WI38 (cell line): ENCODE measurements around the gene STMND1.

Experiments
- H3K4me3 ChIP-seq: 2 replicates; pipeline ENCODE4 v1.5.1; 2011; ENCODE audit warnings: low read depth, mild to moderate bottlenecking, control low read depth, low read length
- CTCF ChIP-seq: IDR thresholded peaks from 2 replicates; pipeline ENCODE4 v1.5.1; 2012; ENCODE audit warnings: low read depth, mild to moderate bottlenecking, control low read depth, low read length

Gene STMND1

GRCh38 chr6:17159240-17159639, 57.4 kb downstream of the STMND1 start:
- no peak overlapping the region for H3K4me3 ChIP-seq
- no peak for TF ChIP-seq CTCF

DNA sequence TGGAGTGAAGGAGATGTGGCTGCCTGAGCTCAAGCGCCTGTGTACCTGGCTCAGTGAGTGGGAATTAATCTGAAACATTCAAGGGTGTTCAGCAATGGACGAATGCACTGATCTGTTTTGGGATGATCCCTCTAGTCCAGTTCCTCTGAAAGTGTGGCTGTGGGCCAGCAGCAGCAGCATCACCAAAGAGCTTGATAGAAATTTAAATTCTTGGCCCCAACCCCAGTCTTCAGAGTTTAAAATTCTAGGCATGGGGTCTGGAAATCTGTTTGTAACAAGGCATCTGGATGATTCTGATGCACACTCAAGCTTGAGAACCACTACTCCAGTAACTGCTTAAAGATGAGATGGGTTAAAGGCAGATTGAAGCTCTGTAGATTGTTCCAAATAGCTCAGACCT, 59.2 kb downstream of the STMND1 start:
- no peak overlapping the region for H3K4me3 ChIP-seq
- no peak for TF ChIP-seq CTCF

- no peak overlapping the region for H3K4me3 ChIP-seq
- TF ChIP-seq CTCF, result no peak
These were observed 63.5 kb downstream of the STMND1 start for GRCh38 chr6:17165383-17165782.

DNA sequence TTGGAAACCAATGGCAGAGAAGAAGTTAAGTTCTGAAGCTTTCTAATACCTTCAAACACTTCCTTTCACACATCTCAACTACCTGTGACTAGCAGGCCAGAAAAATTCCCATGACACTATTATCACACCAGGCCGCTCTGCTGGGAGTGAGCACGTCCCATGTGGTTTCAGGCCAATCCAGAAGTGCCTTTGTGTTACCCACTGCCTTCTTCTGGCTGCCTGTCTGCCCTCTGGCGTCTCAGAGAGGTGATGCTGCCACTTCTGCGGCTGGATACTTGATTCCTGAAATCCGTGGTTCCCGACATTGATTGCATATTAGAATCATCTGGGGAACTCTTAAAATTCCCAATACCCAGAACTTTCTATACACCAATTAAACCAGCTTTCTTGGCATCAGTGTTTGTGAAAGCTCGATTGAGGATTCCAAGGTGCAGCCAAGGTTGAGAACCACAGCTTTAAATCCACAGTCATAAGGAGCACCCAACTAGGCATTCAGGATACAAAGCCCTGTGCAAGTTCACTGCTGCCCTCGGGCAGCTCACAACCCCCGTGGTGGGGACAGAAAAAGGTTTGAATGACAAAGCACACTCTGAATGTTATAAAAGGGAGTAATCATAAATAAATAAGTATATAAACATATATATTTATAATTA, 65.6 kb downstream of the STMND1 start:
- TF ChIP-seq CTCF, result peak; percentile 6; the same call in 1 of the 2 replicates
- H3K4me3 ChIP-seq, result no peak overlapping the region

DNA sequence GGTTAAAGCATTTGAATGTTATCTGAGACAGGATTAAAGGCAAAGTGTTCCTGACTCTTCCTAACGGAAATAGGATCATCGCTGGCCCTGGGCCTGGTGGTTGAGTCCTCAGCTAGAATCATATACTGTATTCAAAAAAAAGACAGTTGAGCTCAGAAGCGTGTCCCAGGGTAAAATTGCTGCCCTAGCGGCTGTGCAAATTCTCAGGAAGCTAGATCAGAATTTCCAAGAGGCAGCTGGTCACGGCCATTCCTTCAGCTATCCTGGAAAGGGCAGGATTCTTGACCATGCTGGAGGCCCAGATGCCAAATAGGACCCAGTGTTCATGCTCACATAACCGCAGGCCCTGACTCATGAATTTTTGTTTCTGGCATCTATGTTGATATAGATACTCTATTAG, 67.4 kb downstream of the STMND1 start:
- H3K4me3 ChIP-seq, result no peak overlapping the region
- no peak for TF ChIP-seq CTCF

GRCh38 chr6:17169711-17170110, 67.9 kb downstream of the STMND1 start:
- H3K4me3 ChIP-seq, result no peak overlapping the region

More at GRCh38 chr6:17169711-17170110, 67.9 kb downstream of the STMND1 start:
- no peak for TF ChIP-seq CTCF
